Globus pallidus (tissue), 1 donor: ENCODE results near the gene GLB1L3.
"Not testable (repeated sequence)": the region's sequence is repeated elsewhere in the genome, so short reads cannot be mapped to it uniquely, and the experiment has no call there.

Experiments used
- DNase-seq: peaks from one replicate; pipeline ENCODE4 v3.0.0-alpha.2; 2015; ENCODE audit warnings: low spot score

Gene GLB1L3

GRCh38 chr11:134313821-134314607 is 37.8 kb downstream of the GLB1L3 start:
- DNase-seq: no peak

GRCh38 chr11:134317103-134317502 is 40.9 kb downstream of the GLB1L3 start:
- DNase-seq: no peak

DNA sequence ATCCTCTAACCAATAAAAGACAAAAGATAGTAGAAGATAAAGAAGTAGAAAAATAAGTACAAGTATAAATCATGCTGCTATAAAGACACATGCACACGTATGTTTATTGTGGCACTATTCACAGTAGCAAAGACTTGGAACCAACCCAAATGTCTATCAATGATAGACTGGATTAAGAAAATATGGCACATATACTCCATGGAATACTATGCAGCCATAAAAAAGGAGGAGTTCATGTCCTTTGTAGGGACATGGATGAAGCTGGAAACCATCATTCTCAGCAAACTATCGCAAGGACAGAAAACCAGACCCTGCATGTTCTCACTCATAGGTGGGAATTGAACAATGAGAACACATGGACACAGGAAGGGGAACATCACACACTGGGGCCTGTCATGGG is 45.2 kb downstream of the GLB1L3 start:
- not testable (repeated sequence) for DNase-seq

DNA sequence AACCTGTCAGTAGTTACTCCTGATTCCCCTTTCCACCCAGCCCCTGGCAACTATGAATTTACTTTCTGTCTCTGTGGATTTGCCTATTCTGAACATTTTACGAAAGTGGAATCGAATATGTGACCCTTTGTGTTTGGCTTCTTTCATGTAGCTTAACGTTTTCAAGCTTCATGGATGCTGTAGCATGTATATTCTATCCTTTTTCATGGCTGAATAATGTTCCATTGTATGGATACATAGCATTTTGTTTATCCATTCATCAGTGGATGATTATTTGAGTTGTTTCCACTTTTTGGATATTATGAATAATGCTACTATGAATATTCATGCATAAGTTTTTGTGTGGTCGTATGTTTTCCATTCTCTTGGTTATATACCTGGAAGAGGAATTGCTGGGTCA is 46.4 kb downstream of the GLB1L3 start:
- no peak for DNase-seq

DNA sequence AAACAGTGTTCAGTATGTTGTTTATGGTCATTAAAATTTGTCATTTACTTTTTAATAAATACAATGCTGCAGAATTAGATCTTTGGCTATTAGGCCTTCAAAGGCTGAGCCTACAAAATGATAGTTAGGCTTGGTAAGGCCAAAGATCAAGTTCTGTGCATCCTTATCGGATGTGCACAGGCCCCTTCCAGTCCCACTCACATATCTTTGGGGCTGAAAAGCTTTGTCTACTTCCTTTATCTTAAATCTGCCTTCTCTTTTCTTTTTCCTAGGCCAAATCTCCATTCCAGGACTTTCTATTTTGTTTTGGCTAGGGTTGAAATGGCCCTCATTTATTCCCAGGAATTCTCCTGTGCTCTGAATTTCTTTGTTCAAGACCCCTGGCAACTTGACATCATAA is 52.3 kb downstream of the GLB1L3 start:
- no peak for DNase-seq

- peak; percentile 6 for DNase-seq
Measured at GRCh38 chr11:134330611-134331353, 54.6 kb downstream of the GLB1L3 start.

DNA sequence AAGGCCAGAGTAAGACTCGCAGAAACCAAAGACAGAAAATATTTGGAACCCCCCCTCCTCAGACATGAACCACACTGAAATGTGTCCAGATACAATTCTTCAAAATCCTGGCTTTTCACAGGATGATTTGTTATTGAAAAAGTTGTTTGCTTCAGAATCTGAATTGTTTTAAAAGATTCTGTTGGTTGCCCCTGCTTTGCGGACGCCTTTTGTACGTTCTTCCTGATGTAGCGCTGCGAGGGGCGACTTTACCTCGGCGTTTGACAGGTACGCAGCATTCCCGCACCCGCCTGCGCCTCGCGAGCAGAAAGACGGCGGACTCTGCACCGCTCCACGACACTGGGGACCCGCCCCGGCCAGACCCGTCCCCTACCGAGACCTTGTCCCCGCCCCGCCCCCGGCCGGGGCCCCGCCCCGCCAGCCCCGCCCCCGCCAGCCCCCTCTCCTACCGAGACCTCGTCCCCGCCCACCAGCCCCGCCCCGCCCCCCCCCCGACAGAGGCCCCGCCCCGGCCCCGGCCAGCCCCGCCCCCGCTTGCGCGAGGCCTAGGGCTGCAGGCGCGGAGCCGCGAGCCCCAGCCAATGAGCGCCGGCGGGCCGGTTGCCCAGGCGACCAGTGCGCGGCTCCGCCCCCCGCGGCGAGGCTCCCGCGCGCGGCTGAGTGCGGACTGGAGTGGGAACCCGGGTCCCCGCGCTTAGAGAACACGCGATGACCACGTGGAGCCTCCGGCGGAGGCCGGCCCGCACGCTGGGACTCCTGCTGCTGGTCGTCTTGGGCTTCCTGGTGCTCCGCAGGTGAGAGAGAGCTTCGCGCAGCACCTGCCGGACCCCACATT is 55.4 kb downstream of the GLB1L3 start, which contains the start of gene GLB1L2:
Gene GLB1L2, plus strand, starts transcription at position 635 of the 835 bp plus-strand sequence. Its CDS starts 74 bp downstream, at position 709.
- peak; percentile 65 for DNase-seq

DNA sequence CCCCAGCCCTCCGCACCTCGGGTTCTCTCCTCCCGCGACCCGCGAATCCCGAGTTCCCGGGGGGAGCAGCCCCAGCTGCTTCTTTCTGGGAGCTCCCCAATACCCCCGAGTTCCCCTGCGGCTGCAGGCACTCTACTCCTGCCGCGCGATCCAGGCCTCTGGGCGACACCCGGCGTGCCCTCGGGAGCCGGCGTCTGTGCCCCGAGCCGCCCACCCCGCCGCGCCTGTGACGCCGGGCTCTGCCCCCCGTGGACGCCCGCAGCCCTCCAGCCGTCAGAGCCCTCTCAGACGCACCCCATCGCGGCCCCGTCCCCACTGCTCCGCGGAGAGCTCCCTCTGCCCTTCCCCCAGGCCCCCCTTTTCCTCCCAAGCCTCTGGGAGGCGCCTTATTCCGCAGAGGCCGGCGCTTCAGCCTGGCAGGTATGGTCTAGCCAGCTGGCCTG is 56.0 kb downstream of the GLB1L3 start:
- DNase-seq: peak; percentile 5

DNA sequence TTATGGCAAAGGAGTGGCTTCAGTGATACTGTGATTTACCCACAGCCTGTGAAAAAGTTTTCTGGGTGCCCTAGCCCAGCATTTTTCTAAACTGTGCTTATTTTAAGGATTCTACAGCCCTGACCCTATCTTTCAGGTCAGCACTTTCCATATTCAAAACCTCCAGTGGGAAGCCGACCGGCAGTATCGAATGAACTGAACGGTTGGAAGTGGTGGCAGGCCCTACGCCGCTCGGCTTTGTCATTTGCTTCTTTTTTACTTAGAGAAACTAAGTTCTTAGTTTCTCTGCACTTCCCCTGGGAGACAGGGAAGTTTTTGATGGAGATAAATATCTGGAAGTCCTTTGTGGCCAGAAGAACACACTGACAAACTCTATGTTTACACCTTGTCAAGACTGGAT is 56.6 kb downstream of the GLB1L3 start:
- DNase-seq: no peak

GRCh38 chr11:134333312-134333711 is 57.1 kb downstream of the GLB1L3 start:
- no peak for DNase-seq

- DNase-seq: no peak
Measured at GRCh38 chr11:134333946-134334345, 57.8 kb downstream of the GLB1L3 start.

DNA sequence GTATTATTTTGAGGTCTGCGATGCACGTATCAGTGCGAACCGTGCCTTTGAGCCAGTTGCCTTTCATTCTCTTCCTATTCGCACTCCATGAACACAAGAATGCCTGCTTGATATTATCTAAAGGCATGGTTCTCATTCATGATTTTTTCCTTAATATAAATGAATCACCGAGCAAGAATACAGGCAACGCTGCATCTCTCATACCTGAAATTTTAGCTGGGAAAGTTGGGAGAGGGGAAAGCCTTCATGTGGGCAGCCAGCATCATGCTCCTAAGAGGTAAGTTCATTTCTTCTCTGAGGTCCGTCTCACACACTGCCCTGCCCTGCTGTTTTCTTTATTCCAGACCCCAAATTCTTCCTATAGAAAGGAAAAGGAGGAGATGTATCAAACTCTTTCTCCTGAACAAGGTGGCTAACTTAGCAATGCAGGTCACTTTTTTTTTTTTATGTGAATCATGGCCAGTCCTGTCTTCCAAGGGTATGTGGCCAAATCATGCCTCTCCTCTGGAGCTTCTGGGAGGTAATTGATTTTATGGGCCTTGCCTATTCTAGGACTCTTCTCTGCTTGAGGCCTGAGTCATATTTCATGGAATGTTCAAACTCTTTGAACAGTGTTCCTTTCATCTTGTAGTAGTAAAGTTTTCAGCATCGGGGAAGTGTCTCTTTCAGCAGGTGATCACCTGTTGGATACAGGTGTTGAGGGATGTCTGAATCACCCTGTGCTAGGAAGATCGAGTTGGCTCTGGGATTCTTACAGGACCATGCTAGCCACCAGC is 58.8 kb downstream of the GLB1L3 start:
- no peak for DNase-seq

DNA sequence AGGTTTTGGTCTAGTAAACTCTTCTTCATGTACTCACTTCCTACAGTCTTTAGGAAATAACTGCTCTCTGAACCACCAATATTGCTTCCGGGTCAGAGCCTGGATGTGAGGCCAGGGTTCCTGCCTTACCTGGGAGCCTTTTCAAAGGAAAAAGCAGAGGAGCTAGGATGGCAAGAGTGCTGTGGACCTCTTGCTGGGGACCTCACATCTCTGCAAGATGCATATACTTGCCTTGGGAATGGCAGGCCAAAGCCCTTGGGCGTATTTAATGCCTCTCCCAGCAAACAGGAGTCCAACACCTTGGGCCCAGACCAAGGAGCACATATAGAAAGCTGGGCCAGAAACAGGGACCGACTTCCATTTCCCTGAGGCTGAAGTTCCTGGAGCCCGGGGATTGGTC is 60.9 kb downstream of the GLB1L3 start:
- DNase-seq: no peak

DNA sequence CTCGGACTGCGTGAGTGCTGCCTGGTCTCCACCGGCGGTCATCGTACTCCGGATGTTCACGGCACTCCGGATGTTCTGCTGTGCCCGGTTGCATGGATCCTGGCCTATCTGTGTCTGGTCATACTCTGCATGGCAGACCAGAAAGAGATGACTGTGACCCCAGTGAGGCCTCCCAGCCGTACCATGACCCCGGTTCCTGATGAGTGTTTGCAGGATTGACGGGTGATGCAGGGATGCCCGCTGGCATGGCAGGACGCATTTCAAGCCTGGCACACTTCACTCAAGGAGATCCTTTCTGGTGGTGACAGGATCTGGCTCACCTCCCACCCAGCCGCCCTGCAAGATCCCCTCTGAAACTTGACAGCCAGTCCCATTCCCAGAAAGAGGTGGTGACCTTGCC is 61.9 kb downstream of the GLB1L3 start:
- no peak for DNase-seq

DNA sequence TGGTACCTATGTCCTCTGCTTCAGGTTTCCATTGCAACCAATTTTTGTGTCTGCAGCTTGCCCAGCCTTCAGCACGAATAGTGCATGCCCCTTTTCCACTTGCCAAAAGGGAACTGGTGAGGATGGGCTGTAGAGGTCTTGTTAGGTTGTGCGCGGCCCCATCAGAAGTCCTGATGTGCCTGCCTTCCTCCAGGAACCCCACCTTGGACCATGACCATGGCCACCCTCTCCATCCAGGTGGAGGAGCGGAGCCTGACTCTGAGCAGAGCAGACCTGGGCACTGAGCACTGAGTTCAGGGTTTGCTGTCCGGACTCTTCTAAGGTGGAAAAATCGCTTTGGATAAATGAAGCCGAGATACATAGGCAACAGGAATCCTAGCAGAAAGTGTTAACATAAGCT is 62.5 kb downstream of the GLB1L3 start:
- DNase-seq: no peak

GRCh38 chr11:134339756-134340155 is 63.6 kb downstream of the GLB1L3 start:
- DNase-seq: no peak

- DNase-seq: no peak
Measured at GRCh38 chr11:134340354-134340964, 64.3 kb downstream of the GLB1L3 start.

- DNase-seq: no peak
Measured at GRCh38 chr11:134341805-134342571, 65.8 kb downstream of the GLB1L3 start.

GRCh38 chr11:134342572-134343340 is 66.6 kb downstream of the GLB1L3 start:
- no peak for DNase-seq

- no peak for DNase-seq
Measured at GRCh38 chr11:134343646-134344045, 67.5 kb downstream of the GLB1L3 start.
